Left ventricle myocardium inferior (tissue), 1 donor: ENCODE measurements around the gene SPCS3. TPM values are rescaled to one million over a fixed set of nuclear protein-coding genes. Genes with fewer than 3 reads are reported as not detected.

ENCODE experiments used
- DNase-seq: peaks from one replicate; pipeline ENCODE4 v3.0.0-alpha.2; 2020
- H3K27ac ChIP-seq: fragments of 200-600 bp; replicated peaks from 2 replicates; pipeline ENCODE4 v1.8.0; 2021
- H3K27me3 ChIP-seq: fragments of 200-600 bp; 2 replicates; pipeline ENCODE4 v1.8.0; 2021; ENCODE audit warnings: low read depth
- H3K36me3 ChIP-seq: fragments of 200-600 bp; 2 replicates; pipeline ENCODE4 v1.8.0; 2021
- H3K4me1 ChIP-seq: fragments of 200-600 bp; 2 replicates; pipeline ENCODE4 v1.8.0; 2021
- H3K4me3 ChIP-seq: fragments of 200-600 bp; 2 replicates; pipeline ENCODE4 v1.8.0; 2021; ENCODE audit warnings: mild to moderate bottlenecking, moderate library complexity
- H3K9me3 ChIP-seq: fragments of 200-600 bp; replicated peaks from 2 replicates; pipeline ENCODE4 v1.8.0; 2021
- intact Hi-C: fragments of 100-400 bp; cut with micrococcal nuclease; formaldehyde crosslinking; loops from one replicate; pipeline ENCODE4 v1.11.0; 2022
- total RNA-seq: library from RNA; stranded (reverse); fragmentation: NEBNext Ultra II Directional; extraction: Animal tissue kit (Norgen Biotek cat#: 25700); gene quantifications from one replicate; pipeline ENCODE4 v1.2.1, GENCODE V29; 2021
- TF ChIP-seq, protein P1 (sequence below): fragments of 200-600 bp; IDR thresholded peaks from 2 replicates; pipeline ENCODE4 v1.8.0; 2021; ENCODE audit warnings: antibody characterized with exemption, mild to moderate bottlenecking, borderline replicate concordance
- donor health status: DM: no; HTN: yes; CAD: no; lungs with severe emphysema.

SPCS3 gene
- total RNA-seq, 1 donor from 2014 or later: 91.8 TPM

DNA sequence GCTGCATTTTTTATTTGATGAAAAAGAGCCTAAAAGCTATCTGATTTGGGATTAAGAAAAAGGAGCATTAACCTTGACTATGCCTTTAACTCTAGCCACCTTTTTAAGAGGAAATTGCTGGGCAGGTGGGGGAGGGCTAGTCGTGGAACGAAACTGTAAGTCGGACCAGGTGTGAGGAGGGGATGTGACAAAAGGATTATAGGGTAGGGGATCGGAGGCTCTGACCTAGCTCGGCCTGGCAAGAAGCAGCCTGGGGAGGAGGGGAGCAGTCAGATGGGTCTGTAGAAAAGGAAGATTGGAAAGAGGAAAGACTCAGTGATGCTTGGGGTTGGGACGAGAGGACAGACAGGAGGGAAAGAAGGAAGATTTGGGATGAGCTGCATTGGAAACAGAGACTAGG lies 21.1 kb upstream of the SPCS3 start:
- intact Hi-C loops: no loop called here
- H3K4me3 ChIP-seq: no peak overlapping the region
- no peaks in the 10 kb centered on the region for H3K36me3 ChIP-seq
- DNase-seq: no peak
- no peak overlapping the region for H3K27ac ChIP-seq
- TF ChIP-seq, protein P1, sequence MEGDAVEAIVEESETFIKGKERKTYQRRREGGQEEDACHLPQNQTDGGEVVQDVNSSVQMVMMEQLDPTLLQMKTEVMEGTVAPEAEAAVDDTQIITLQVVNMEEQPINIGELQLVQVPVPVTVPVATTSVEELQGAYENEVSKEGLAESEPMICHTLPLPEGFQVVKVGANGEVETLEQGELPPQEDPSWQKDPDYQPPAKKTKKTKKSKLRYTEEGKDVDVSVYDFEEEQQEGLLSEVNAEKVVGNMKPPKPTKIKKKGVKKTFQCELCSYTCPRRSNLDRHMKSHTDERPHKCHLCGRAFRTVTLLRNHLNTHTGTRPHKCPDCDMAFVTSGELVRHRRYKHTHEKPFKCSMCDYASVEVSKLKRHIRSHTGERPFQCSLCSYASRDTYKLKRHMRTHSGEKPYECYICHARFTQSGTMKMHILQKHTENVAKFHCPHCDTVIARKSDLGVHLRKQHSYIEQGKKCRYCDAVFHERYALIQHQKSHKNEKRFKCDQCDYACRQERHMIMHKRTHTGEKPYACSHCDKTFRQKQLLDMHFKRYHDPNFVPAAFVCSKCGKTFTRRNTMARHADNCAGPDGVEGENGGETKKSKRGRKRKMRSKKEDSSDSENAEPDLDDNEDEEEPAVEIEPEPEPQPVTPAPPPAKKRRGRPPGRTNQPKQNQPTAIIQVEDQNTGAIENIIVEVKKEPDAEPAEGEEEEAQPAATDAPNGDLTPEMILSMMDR: no peak
- peaks cover 9% of the 10 kb centered on the region for H3K27me3 ChIP-seq
- no peaks in the 10 kb centered on the region for H3K9me3 ChIP-seq
- H3K4me1 ChIP-seq: no peaks in the 10 kb centered on the region

DNA sequence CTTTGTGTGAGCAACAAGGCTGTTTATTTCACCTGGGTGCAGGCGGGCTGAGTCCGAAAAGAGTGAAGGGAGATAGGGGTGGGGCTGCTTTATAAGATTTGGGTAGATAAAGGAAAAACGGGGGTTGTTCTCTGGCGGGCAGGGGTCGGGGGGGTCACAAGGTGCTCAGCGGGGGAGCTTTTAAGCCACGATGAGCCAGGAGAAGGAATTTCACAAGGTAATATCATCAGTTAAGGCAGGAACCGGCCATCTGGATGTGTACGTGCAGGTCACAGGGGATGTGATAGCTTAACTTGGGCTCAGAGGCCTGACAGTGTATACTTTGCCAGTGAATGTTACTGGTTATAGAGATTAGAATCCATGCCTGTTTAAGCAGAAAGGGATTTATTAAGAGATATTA lies 19.7 kb upstream of the SPCS3 start:
- intact Hi-C loops: no loop called here
- Histone ChIP-seq H3K27ac (no peak overlapping the region), H3K27me3 (peaks cover 13% of the 10 kb centered on the region), H3K36me3 (no peaks in the 10 kb centered on the region), H3K4me3 (no peak overlapping the region), H3K4me1 (no peaks in the 10 kb centered on the region), H3K9me3 (no peaks in the 10 kb centered on the region)
- no peak for DNase-seq
- TF ChIP-seq, protein P1: no peak

DNA sequence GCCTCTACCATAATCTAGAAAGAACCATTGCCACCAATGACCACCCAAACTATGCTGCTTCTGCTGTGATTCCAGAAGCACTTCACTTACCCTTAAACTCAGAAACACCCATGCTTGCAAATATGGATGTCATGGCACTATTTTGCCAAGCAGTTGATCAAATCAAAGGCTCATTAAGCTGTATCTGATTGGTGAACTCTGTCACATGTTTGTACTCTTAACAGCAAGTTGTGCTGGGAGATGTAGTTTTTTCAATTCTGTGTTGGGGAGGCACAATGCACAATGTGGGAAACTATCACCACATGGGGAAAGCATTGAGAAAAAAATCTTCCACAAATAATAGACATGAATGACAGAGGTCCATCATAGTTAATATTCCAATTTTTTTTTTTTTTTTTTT lies 19.2 kb upstream of the SPCS3 start:
- intact Hi-C loops: no loop called here

DNA sequence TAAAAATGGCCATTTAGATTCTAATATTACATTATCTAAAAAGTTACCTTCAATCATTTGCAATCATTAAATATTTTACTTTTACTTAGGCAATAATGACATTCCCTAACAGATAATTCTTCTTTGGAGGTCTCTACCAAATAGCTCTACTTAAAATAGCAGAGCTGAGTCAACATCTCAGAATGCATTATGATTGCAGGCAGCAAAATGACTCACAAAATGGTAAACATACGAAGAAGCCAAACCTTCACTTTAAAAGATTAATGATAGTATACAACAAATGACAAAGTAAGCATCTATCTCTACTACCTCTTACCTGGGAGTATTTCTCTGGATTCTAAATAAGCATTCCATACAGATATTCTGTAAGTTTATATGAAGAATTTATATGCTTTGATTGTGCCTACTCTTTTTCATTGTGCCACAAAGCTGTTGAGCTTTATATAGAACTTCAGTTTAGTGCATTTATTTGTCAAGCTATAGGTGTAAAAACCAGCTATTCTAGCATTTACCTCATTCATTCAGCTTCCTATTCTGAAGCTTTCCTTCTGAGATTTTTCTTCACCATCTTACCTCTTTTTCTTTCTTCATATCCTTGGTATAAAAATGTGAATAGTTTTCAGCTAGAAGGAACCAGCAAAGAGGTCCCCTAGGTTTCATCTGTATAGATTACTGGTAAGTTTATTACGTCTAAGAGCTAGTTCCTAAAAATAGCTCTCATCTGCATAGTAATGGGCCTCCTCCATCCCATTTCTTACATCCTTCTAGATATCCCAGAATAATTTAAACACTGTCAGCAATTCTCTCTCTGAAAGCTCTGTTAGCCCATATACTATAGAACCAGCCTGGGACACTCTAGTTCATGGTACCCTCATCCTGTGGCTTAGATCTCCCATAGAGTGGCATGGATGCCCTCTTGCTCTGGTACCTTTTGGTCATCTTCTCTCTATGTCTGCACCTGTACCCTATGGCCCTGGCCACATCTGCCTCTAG lies 17.2 kb upstream of the SPCS3 start:
- Histone ChIP-seq H3K4me3 (no peak overlapping the region), H3K27ac (no peak overlapping the region), H3K4me1 (no peaks in the 10 kb centered on the region), H3K27me3 (peaks cover 13% of the 10 kb centered on the region), H3K36me3 (no peaks in the 10 kb centered on the region), H3K9me3 (no peaks in the 10 kb centered on the region)
- intact Hi-C loops: no loop called here
- DNase-seq: no peak
- TF ChIP-seq, protein P1: no peak

More for the DNA sequence above, 19.2 kb upstream of the SPCS3 start:
- Histone ChIP-seq H3K9me3 (no peaks in the 10 kb centered on the region), H3K27me3 (peaks cover 13% of the 10 kb centered on the region), H3K27ac (no peak overlapping the region), H3K4me3 (no peak overlapping the region), H3K4me1 (no peaks in the 10 kb centered on the region), H3K36me3 (no peaks in the 10 kb centered on the region)
- no peak for DNase-seq
- TF ChIP-seq, protein P1: no peak

DNA sequence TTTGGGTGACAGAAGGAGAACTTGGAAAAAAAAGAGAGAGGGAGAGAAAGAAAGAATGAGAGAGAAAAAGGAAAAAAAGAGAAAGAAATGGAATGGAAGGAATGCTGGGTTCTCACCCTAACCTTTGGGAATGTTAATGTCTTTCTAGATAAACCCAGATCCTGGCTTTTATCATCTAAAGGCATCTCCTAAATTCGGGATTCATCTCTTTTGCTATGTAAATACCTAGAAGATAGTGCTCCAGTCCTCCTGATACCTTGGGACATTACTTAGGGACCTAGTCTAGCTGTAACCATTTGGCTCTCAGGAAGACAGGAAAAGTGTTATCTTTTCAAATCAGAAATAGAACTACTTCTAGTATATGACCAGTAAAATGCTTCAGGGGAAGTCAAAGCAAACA lies 15.8 kb upstream of the SPCS3 start:
- Histone ChIP-seq H3K4me3 (no peak overlapping the region), H3K36me3 (no peaks in the 10 kb centered on the region), H3K9me3 (no peaks in the 10 kb centered on the region), H3K27ac (no peak overlapping the region), H3K27me3 (peaks cover 13% of the 10 kb centered on the region), H3K4me1 (no peaks in the 10 kb centered on the region)
- DNase-seq: no peak
- TF ChIP-seq, protein P1: no peak
- intact Hi-C loops: no loop called here
